AG09319 (cell line): ENCODE measurements around the gene SCFD2.
"Not testable (repeated sequence)": the region's sequence is repeated elsewhere in the genome, so short reads cannot be mapped to it uniquely, and the experiment has no call there.

Experiments used
- DNase-seq: peaks from one replicate; pipeline ENCODE4 v3.0.0-alpha.2; 2010; ENCODE audit warnings: low read depth; ENCODE audit errors: extremely low read depth
- TF ChIP-seq, protein P1 (sequence below): IDR thresholded peaks from 2 replicates; pipeline ENCODE4 v1.5.1; 2011; ENCODE audit warnings: low read depth, mild to moderate bottlenecking, inconsistent platforms, low read length, moderate library complexity

The SCFD2 gene

DNA sequence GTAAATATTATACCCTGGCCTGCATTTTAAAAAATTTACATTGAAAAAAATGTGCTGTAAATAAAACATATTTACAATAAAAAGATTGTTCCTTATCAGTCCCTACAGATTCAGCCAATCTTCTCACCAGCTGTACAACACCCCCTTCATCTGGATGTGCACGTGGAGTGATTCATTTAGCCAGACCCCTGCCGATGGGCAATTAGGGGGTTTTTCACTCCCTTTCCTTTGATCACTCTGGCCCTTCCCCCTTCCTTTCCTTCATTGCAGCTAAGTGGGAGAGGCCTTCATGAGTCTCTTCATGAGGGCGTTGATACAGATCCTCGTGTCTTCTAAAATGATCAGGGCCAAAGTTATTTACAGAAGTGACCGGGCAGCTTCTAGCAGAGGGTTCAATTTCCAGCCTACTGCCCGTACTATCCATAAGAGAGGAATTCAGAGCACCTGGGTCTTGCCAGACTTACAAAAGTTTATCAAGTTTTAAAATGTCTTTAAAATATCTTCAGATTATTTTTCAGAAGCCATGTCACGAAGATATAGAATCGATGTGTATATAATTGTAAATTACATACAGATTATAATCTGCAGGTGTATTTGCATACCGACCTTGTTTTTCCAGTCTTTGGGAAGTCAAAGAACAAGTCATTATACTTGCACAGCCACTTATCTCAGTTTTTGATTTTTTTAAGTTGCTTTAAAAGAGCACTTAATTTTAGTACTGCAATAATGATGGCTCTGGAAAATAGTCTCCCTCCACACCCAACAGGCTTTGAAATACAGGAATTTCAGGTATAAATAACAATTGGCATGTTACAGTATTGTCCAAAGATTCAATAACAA is 525.1 kb downstream of the SCFD2 start:
- no peak for DNase-seq
- TF ChIP-seq, protein P1, sequence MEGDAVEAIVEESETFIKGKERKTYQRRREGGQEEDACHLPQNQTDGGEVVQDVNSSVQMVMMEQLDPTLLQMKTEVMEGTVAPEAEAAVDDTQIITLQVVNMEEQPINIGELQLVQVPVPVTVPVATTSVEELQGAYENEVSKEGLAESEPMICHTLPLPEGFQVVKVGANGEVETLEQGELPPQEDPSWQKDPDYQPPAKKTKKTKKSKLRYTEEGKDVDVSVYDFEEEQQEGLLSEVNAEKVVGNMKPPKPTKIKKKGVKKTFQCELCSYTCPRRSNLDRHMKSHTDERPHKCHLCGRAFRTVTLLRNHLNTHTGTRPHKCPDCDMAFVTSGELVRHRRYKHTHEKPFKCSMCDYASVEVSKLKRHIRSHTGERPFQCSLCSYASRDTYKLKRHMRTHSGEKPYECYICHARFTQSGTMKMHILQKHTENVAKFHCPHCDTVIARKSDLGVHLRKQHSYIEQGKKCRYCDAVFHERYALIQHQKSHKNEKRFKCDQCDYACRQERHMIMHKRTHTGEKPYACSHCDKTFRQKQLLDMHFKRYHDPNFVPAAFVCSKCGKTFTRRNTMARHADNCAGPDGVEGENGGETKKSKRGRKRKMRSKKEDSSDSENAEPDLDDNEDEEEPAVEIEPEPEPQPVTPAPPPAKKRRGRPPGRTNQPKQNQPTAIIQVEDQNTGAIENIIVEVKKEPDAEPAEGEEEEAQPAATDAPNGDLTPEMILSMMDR, result no peak

DNA sequence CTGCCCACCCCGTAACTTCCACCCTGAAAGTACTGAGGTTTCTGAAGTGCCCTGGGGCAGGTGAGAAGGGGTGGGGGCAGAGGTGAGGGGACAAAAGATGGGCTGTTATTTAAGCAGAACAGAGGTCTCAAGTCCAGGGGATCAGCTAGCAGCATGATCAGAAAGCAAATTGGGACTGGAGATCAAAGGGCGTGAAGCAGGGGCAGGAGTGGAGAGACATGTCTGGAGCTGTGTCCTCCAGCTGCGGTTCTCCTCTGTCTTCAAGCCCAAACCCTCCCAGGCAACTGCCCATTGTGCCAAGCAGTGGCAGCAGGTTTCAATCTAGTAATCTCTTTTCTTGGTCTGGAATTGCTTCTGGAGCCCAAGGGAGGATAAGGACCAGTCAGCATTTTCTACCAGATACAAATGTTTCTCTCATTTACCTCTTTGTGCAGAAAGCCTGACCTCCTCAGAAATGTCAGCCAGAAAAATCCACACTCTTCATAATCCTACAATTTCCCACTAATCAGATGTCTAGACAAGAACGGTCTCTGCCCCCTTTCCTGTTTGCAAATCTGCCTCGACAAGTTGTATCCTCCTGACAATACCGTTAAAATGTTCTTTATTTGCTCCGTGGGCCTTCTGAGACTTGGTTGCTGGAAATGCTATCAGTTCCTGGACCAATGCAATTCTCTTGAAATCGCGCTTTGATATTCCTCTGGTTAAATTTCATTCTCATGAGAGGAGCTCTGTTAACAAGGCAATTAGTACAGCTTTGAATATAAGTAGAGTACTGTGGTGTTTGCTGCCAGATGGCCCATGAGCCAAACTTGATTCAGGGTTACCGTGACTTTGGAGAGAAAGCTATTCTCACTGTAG is 526.9 kb downstream of the SCFD2 start:
- no peak for DNase-seq
- TF ChIP-seq, protein P1, result no peak

DNA sequence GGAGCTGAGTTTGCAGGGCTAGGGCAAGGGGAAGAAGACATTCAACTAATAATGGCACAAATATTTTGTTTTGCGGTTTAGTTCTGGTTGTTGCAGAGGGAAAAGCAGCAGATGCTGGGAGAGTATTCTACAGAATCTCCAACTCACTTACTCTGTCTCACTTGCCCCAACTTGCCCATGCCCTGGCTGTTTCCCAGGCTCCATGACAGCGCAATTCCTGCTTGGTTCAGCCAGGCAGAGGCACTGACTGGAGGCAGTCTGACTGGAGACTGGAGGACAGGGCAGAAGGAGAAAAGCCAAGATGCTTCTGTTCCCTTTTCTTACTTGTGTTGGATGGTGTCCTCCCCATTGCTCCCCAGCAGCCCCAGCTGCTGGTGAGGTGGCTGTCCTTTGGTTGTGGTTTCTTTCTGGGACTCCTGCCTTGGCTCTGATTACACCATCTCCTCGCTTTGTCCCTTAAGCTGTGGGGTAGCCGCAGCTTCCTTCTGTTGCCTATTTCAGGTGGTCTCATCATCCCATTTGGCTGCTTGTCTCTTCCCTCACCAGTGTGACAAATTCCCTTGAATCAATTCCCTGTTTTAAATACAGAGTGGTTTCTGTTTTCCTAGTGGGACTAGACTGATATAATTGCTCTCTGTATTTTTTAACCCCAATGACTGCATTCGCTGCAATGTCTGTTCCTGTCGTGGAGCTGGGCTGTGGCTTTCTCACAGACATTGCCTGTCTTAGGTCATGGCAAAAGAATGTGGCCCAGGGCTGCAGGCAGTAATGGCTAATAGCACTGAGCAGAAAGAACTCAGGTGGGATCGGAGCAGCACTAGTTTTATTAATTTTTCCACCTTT is 527.9 kb downstream of the SCFD2 start:
- TF ChIP-seq, protein P1, result no peak

DNA sequence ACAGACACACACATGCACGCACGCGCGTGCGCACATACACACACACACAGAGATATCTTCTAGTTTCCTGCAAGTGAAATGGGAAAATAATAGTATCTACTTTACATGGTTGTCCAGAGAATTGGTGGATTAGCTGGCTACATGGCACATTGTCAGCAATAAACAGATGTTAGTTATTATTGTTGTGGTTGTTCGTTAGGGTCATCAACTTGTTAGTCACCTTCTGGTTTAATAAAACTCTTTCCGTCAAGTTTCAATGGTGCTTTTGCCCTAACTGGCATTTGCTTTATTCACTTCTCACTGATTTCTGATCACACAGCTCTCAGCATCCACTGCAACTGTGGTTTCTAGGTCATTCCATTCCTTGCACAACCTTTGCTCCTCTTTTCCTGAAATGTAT is 529.2 kb downstream of the SCFD2 start:
- DNase-seq, result peak; percentile 20
- TF ChIP-seq, protein P1, result no peak

More for the DNA sequence above, 527.9 kb downstream of the SCFD2 start:
- DNase-seq, result no peak

DNA sequence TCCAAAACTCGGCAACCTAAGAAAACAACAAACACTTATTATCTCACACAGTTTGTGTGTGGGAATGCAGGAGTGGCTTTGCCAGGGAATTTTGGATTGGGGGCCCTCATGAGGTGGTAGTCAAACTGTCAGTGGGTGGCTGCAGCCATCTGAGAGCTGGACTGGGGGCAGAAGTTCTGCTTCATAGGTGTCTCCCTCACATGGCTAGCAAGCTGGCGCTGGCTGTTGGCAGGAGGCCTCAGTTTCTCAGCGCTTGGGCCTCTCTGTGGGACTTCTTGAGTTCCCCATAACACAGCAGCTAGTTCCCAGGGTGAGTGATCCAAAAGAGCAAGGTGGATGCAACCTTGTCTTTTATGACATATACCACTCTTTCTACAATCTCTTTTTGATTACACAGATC is 529.7 kb downstream of the SCFD2 start:
- no peak for DNase-seq
- TF ChIP-seq, protein P1, result no peak

DNA sequence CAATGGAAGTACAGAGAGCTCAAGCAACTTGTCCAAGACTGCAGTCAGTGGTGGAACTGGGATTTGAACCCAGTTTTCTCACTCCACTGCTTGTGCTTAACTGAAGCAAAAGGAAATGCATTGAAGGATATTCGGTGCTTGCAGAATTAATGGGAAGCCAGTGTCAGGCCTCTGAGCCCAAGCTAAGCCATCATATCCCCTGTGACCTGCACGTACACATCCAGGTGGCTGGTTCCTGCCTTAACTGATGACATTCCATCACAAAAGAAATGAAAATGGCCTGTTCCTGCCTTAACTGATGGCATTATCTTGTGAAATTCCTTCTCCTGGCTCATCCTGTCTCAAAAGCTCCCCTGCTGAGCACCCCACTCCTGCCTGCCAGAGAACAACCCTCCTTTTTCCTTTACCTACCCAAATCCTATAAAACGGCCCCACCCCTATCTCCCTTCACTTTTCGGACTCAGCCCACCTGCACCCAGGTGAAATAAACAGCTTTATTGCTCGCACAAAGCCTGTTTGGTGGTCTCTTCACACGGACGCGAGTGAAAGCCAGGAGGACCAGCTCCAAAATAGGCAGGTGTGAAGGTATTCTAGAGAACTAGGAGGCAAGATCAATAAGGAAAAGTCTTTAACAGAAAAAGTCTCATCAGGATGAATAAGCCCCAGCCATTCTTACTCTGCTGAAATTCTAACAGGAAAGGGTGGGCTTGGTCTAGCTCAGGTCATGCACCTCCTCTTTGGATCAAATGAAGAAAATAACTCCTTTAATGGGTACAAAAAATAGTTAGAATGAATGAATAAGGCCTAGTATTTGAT is 531.0 kb downstream of the SCFD2 start:
- not testable (repeated sequence) for DNase-seq

DNA sequence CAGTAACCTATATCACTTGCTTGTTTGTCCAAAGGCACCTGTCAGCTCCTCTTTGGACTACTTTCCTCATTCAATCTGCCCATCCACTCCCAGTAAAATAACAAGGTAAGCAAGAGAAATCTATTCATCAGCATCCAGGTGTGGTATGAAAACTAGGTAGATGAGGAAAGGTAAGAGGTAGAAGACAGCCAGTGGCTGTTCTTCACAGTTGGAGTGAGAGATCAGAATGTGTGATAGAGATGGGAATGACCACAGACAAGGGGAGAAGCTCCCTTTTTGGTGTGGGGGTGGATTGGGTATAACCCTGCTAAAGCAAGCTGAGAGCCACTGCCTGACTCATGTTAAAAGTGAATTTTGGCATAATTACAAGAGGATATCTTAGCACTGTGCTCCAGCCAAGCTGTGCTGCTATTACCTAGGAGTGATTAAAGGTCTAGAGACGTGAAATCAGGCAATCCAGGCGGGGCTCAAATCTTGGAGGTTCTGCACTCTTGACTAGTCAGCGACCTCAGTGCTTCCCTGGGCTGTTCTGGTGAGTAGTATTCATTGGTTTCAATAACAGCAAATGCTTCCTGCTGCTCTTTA is 531.8 kb downstream of the SCFD2 start:
- DNase-seq, result no peak
- TF ChIP-seq, protein P1, result no peak
